ENCODE results near the gene TMC2.

DNA sequence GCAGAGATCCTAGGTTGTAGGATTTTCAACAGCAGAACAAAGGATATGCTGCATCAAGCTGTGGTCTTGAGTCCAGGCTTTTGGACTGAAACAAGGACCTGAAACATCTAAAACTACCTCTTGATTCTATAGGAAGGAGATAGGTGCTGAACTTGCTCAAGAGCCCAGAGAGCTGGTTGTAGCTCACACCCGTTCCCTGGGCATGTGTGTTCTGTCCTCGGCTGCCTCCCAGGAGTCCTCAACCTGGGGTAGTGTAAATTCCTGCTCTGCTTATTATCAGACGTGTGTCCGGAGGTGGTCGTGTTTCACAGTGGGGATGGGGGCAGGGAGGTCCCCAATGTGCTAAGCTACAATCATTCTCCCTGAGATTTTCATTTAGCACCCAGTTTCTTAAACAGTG lies 120.9 kb downstream of the TMC2 start:
- TF ChIP-seq, protein P1, sequence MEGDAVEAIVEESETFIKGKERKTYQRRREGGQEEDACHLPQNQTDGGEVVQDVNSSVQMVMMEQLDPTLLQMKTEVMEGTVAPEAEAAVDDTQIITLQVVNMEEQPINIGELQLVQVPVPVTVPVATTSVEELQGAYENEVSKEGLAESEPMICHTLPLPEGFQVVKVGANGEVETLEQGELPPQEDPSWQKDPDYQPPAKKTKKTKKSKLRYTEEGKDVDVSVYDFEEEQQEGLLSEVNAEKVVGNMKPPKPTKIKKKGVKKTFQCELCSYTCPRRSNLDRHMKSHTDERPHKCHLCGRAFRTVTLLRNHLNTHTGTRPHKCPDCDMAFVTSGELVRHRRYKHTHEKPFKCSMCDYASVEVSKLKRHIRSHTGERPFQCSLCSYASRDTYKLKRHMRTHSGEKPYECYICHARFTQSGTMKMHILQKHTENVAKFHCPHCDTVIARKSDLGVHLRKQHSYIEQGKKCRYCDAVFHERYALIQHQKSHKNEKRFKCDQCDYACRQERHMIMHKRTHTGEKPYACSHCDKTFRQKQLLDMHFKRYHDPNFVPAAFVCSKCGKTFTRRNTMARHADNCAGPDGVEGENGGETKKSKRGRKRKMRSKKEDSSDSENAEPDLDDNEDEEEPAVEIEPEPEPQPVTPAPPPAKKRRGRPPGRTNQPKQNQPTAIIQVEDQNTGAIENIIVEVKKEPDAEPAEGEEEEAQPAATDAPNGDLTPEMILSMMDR (IDR thresholded peaks at IDR 0.05): no peak
- TF ChIP-seq POLR2A (IDR thresholded peaks at IDR 0.05): no peak
